Vagina (tissue), 2 donors: ENCODE results near the gene POLRMT.

Experiments
- POLR2A ChIP-seq, 2 donors: fragments of 450-650 bp; IDR thresholded peaks; one replicate each; pipeline ENCODE4 v1.6.1; 2017; ENCODE audit warnings: antibody characterized with exemption in 2 of 2, mild to moderate bottlenecking in 2 of 2, moderate library complexity in 2 of 2
- POLR2AphosphoS5 ChIP-seq, 2 donors: sonication (generic); formaldehyde crosslinking; IDR thresholded peaks; one replicate each; pipeline ENCODE4 v1.9.0; 2017; ENCODE audit warnings: antibody characterized with exemption in 2 of 2, mild to moderate bottlenecking in 2 of 2, low read depth in 1 of 2; ENCODE audit not compliant: insufficient read depth in 1 of 2
- TF ChIP-seq, protein P1 (sequence below), 3 experiments: fragments of 450-650 bp in 2 of 3; fragments of 200-600 bp in 1 of 3; sonication (generic) in 1 of 3; IDR thresholded peaks; one replicate each; pipeline ENCODE4 v1.5.1; 2017 to 2019; ENCODE audit warnings: antibody characterized with exemption in 3 of 3, mild to moderate bottlenecking in 2 of 3, moderate library complexity in 2 of 3

GRCh38 chr19:634975-635652 is 1.8 kb upstream of the POLRMT start:
- TF ChIP-seq, protein P1, sequence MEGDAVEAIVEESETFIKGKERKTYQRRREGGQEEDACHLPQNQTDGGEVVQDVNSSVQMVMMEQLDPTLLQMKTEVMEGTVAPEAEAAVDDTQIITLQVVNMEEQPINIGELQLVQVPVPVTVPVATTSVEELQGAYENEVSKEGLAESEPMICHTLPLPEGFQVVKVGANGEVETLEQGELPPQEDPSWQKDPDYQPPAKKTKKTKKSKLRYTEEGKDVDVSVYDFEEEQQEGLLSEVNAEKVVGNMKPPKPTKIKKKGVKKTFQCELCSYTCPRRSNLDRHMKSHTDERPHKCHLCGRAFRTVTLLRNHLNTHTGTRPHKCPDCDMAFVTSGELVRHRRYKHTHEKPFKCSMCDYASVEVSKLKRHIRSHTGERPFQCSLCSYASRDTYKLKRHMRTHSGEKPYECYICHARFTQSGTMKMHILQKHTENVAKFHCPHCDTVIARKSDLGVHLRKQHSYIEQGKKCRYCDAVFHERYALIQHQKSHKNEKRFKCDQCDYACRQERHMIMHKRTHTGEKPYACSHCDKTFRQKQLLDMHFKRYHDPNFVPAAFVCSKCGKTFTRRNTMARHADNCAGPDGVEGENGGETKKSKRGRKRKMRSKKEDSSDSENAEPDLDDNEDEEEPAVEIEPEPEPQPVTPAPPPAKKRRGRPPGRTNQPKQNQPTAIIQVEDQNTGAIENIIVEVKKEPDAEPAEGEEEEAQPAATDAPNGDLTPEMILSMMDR (IDR thresholded peaks at IDR 0.05), result no peak
- TF ChIP-seq POLR2AphosphoS5 (IDR thresholded peaks at IDR 0.05; ENCODE audit: insufficient read depth in 1 of 2, low read depth in 1 of 2), result no peak
- TF ChIP-seq POLR2A (IDR thresholded peaks at IDR 0.05), result no peak
